PFSK-1 (cell line): ENCODE results near the gene MYCN.

Experiments
- FOXP2 ChIP-seq: optimal IDR thresholded peaks from 2 replicates; pipeline ENCODE3; 2011; ENCODE audit warnings: borderline replicate concordance, control low read depth, inconsistent platforms; ENCODE audit not compliant: insufficient read depth; ENCODE audit errors: extremely low read length, extremely low read depth
- POLR2AphosphoS5 ChIP-seq: IDR thresholded peaks from 2 replicates; pipeline ENCODE4 v1.6.1; 2012; ENCODE audit warnings: low read depth, mild to moderate bottlenecking, control low read depth, low read length, moderate library complexity
- SIN3A ChIP-seq: IDR thresholded peaks from 2 replicates; pipeline ENCODE4 v1.6.1; 2012; ENCODE audit warnings: mild to moderate bottlenecking, low read length, moderate library complexity, borderline replicate concordance; ENCODE audit not compliant: insufficient read depth
- TAF1 ChIP-seq: IDR thresholded peaks from 2 replicates; pipeline ENCODE4 v1.6.1; 2012; ENCODE audit warnings: low read length, control low read depth, borderline replicate concordance; ENCODE audit not compliant: insufficient read depth
- TF ChIP-seq, protein P1 (sequence below), 2 experiments: IDR thresholded peaks; 2 replicates each; pipeline versions ENCODE4 v1.6.1 to v1.8.0; 2011 to 2012; ENCODE audit warnings: low read depth in 2 of 2, low read length in 2 of 2, control low read depth in 1 of 2, inconsistent platforms in 1 of 2, mild to moderate bottlenecking in 1 of 2, moderate library complexity in 1 of 2; ENCODE audit not compliant: insufficient read depth in 1 of 2

Gene MYCN

GRCh38 chr2:15971351-15971750 lies 31.0 kb downstream of the MYCN start:
- TF ChIP-seq TAF1 (no peak), SIN3A (no peak), FOXP2 (no peak), POLR2AphosphoS5 (no peak)
- TF ChIP-seq, protein P1, sequence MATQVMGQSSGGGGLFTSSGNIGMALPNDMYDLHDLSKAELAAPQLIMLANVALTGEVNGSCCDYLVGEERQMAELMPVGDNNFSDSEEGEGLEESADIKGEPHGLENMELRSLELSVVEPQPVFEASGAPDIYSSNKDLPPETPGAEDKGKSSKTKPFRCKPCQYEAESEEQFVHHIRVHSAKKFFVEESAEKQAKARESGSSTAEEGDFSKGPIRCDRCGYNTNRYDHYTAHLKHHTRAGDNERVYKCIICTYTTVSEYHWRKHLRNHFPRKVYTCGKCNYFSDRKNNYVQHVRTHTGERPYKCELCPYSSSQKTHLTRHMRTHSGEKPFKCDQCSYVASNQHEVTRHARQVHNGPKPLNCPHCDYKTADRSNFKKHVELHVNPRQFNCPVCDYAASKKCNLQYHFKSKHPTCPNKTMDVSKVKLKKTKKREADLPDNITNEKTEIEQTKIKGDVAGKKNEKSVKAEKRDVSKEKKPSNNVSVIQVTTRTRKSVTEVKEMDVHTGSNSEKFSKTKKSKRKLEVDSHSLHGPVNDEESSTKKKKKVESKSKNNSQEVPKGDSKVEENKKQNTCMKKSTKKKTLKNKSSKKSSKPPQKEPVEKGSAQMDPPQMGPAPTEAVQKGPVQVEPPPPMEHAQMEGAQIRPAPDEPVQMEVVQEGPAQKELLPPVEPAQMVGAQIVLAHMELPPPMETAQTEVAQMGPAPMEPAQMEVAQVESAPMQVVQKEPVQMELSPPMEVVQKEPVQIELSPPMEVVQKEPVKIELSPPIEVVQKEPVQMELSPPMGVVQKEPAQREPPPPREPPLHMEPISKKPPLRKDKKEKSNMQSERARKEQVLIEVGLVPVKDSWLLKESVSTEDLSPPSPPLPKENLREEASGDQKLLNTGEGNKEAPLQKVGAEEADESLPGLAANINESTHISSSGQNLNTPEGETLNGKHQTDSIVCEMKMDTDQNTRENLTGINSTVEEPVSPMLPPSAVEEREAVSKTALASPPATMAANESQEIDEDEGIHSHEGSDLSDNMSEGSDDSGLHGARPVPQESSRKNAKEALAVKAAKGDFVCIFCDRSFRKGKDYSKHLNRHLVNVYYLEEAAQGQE (IDR thresholded peaks at IDR 0.05; ENCODE audit: insufficient read depth in 1 of 2, low read depth in 2 of 2, low read length in 2 of 2): no peak

DNA sequence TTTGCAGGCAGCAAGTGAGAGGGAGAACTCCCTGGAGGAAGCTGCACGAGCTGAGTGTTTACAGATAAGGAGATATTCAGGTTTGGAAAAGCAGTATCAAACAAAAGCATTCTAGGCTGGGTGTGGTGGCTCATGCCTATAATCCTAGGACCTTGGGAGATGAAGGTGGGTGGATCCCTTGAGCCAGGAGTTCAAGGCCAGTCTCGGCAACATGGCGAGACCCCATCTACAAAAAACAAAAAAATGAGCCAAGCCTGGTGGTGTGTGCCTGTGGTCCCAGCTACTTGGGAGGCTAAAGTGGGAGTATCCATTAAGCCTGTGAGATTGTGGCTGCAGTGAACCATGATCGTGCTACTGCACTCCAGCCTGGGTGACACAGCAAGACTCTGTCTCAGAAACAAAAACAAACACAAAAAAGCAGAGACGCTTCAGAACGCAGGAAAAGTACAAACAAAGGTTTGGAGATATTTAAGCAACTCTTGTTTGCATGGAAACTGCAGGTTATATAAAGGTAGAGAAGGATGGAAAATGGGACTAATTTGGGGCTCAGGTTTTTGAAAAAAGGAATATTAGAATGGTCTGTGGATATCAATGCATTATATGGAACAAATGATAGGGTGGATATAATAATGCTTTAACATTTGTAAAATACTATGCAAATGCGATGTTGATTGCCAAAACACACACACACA lies 31.6 kb downstream of the MYCN start:
- TF ChIP-seq FOXP2 (no peak), TAF1 (no peak), POLR2AphosphoS5 (no peak)
- TF ChIP-seq, protein P1 (IDR thresholded peaks at IDR 0.05; ENCODE audit: insufficient read depth in 1 of 2, low read depth in 2 of 2, low read length in 2 of 2): no peak

DNA sequence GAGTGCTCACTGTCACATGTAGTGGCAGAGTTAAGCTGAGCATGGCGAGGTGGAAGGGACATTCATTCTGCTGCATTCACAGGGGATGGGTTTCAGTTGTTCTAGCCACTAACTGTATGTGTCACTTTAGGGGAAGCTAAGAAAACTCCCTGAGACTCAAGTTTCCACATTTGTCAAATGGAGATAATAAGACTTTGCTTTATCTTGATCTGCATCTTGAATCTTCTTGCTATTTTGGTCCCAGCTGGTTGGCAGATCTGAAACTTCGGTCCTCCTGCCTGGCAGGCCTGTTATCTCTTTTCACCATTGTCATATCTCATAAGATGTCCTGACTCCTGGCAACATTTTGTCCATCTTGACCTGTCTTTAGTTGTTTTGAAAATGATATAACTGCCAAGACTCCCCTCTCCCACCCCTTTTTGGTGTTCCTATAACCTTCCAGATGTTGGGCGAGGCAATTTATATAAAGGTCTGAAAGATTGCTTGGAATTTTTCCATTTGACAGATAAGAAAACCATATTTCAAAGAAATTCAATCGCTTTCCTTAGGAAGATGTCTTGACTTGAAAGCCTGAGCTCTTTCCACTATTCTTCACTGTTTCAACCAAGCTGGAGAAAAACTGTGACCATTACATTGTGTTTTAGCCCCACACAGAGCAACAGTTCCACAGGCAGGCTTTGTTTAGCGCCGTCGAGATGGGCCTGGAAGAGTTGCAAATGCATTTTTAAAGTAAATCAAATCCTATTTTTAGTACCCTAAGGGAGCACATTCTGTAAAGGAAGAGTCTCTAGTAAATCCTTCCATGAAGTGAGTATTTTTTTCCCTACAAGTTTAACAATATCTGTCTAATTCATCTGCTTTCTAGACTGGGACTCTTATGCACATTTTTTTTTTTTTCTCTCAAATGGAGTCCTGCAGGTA lies 33.4 kb downstream of the MYCN start:
- TF ChIP-seq POLR2AphosphoS5 (no peak), FOXP2 (no peak), TAF1 (no peak), SIN3A (no peak)
- TF ChIP-seq, protein P1 (IDR thresholded peaks at IDR 0.05; ENCODE audit: insufficient read depth in 1 of 2, low read depth in 2 of 2, low read length in 2 of 2): no peak

DNA sequence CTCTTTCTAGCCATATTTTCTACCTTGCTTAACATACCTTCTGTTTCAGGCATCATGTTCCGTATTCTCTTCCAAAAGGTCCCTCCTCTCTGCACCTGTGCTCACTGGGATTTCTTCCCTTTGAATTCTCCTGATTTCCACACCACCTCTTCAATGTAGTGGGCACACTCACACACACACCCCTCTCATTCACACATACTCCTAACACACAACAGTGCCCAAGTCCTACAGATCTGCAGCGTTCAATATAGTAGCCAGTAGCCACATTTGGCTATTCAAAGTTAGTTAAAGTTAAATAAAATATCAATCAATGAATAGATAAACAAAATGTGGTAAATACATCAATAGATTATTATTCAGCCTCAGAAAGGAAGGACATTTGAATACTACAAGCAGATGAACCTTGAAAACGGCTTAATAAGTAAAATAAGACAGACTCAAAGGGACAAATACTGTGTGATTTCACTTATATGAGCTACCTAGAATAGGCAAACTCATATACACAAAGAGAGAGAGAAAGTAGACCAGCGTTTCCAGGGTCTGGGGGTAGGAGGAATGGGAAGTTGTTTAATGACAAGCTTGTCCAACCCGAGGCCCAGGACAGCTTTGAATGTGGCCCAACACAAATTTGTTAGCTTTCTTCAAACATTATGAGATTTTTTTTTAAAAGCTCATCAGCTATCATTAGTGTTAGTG lies 34.4 kb downstream of the MYCN start:
- TF ChIP-seq FOXP2 (no peak), POLR2AphosphoS5 (no peak), SIN3A (no peak), TAF1 (no peak)

GRCh38 chr2:15975261-15975600 lies 34.9 kb downstream of the MYCN start:
- TF ChIP-seq FOXP2 (no peak), SIN3A (no peak), POLR2AphosphoS5 (no peak), TAF1 (no peak)
- TF ChIP-seq, protein P1 (IDR thresholded peaks at IDR 0.05; ENCODE audit: insufficient read depth in 1 of 2, low read depth in 2 of 2, low read length in 2 of 2): no peak
